Neural cell (in vitro differentiated cells): ENCODE data around the gene TSHR. TPM values are rescaled to one million over a fixed set of nuclear protein-coding genes. Genes with fewer than 3 reads are reported as not detected.

ENCODE experiments used
- H2AFZ ChIP-seq: fragments of 200-600, 300-800 bp; sonication (generic), shearing (Covaris generic); 2 replicates; pipeline ENCODE4 v1.6.0; 2014; ENCODE audit warnings: low read depth, mild to moderate bottlenecking, antibody characterized with exemption, low read length, moderate library complexity
- H3F3A ChIP-seq: fragments of 200-600 bp; shearing (Covaris generic); 2 replicates; pipeline ENCODE4 v1.6.1; 2016; ENCODE audit warnings: mild to moderate bottlenecking, moderate library complexity, mixed read lengths, antibody characterized with exemption, low read length; ENCODE audit not compliant: insufficient read depth, poor library complexity, severe bottlenecking
- H3K27ac ChIP-seq: fragments of 200-600, 300-800 bp; sonication (generic), shearing (Covaris generic); 2 replicates; pipeline ENCODE4 v1.5.1; 2014; ENCODE audit warnings: mild to moderate bottlenecking, low read length, moderate library complexity
- H3K27me3 ChIP-seq: fragments of 300-800, 200-600 bp; sonication (generic), shearing (Covaris generic); 2 replicates; pipeline ENCODE4 v1.6.0; 2014; ENCODE audit warnings: mild to moderate bottlenecking, low read depth, low read length, moderate library complexity; ENCODE audit not compliant: insufficient read depth
- H3K36me3 ChIP-seq: fragments of 300-800, 200-600 bp; sonication (generic), shearing (Covaris generic); 2 replicates; pipeline ENCODE4 v1.5.1; 2014; ENCODE audit warnings: mild to moderate bottlenecking, antibody characterized with exemption, low read length, moderate library complexity; ENCODE audit not compliant: insufficient read depth
- H3K4me2 ChIP-seq: fragments of 300-800, 200-600 bp; sonication (generic), shearing (Covaris generic); 2 replicates; pipeline ENCODE4 v1.6.0; 2014; ENCODE audit warnings: mild to moderate bottlenecking, low read length
- H3K4me3 ChIP-seq: fragments of 300-800, 200-600 bp; sonication (generic), shearing (Covaris generic); 2 replicates; pipeline ENCODE4 v1.5.1; 2014; ENCODE audit warnings: mild to moderate bottlenecking, low read length, moderate library complexity
- H3K79me2 ChIP-seq: fragments of 200-600 bp; shearing (Covaris generic); replicated peaks from 2 replicates; pipeline ENCODE4 v1.6.0; 2014; ENCODE audit warnings: mild to moderate bottlenecking, low read length, moderate library complexity; ENCODE audit not compliant: insufficient read depth
- H3K9ac ChIP-seq: fragments of 300-800, 200-600 bp; sonication (generic), shearing (Covaris generic); 2 replicates; pipeline ENCODE4 v1.6.1; 2016; ENCODE audit warnings: mild to moderate bottlenecking, low read length, mixed read lengths
- H3K9me2 ChIP-seq: fragments of 200-600 bp; shearing (Covaris generic); 2 replicates; pipeline ENCODE4 v1.6.1; 2016; ENCODE audit warnings: mild to moderate bottlenecking, low read length, mixed read lengths; ENCODE audit not compliant: insufficient read depth
- H3K9me3 ChIP-seq: fragments of 200-600, 300-800 bp; sonication (generic), shearing (Covaris generic); 2 replicates; pipeline ENCODE4 v1.6.1; 2016; ENCODE audit warnings: mild to moderate bottlenecking, mixed run types, low read length, moderate library complexity, mixed read lengths
- H4K20me1 ChIP-seq: fragments of 200-600 bp; shearing (Covaris generic); 2 replicates; pipeline ENCODE4 v1.6.1; 2016; ENCODE audit warnings: mild to moderate bottlenecking, mixed run types; ENCODE audit not compliant: insufficient read depth
- EP300 ChIP-seq: fragments of 450-650 bp; conservative IDR thresholded peaks from 2 replicates; pipeline ENCODE4 v1.6.1; 2014; ENCODE audit warnings: antibody characterized with exemption, mild to moderate bottlenecking, moderate library complexity; ENCODE audit not compliant: poor library complexity, severe bottlenecking
- EZH2 ChIP-seq: fragments of 200-600, 300-800 bp; shearing (Covaris generic), sonication (generic); IDR thresholded peaks from 2 replicates; pipeline ENCODE4 v1.6.1; 2014; ENCODE audit warnings: antibody characterized with exemption, low read length, borderline replicate concordance, mild to moderate bottlenecking; ENCODE audit not compliant: insufficient read depth, poor library complexity, severe bottlenecking
- MXI1 ChIP-seq: fragments of 450-650 bp; conservative IDR thresholded peaks from 2 replicates; pipeline ENCODE4 v1.6.1; 2014; ENCODE audit warnings: antibody characterized with exemption, mild to moderate bottlenecking; ENCODE audit not compliant: poor library complexity, severe bottlenecking
- POLR2AphosphoS5 ChIP-seq: IDR thresholded peaks from 2 replicates; pipeline ENCODE4 v1.6.1; 2012
- RAD21 ChIP-seq: fragments of 450-650 bp; conservative IDR thresholded peaks from 2 replicates; pipeline ENCODE4 v1.6.1; 2014; ENCODE audit warnings: antibody characterized with exemption, mild to moderate bottlenecking, moderate library complexity
- SMC3 ChIP-seq: fragments of 450-650 bp; conservative IDR thresholded peaks from 2 replicates; pipeline ENCODE4 v1.6.1; 2014; ENCODE audit warnings: antibody characterized with exemption, mild to moderate bottlenecking, moderate library complexity; ENCODE audit not compliant: poor library complexity
- TAF1 ChIP-seq: IDR thresholded peaks from 2 replicates; pipeline ENCODE4 v1.6.1; 2012; ENCODE audit warnings: low read depth
- polyA plus RNA-seq: library from polyadenylated mRNA; depleted of rRNA; stranded (reverse); fragments of >200 nt; gene quantifications from 2 replicates; pipeline ENCODE4 v1.2.3, GENCODE V29; 2014
- TF ChIP-seq, protein P1 (sequence below): fragments of 450-650 bp; IDR thresholded peaks from 2 replicates; pipeline ENCODE4 v1.5.1; 2014; ENCODE audit warnings: antibody characterized with exemption, mild to moderate bottlenecking, moderate library complexity; ENCODE audit not compliant: poor library complexity, severe bottlenecking
- TF ChIP-seq, protein P2 (sequence below): IDR thresholded peaks from 2 replicates; pipeline ENCODE4 v1.6.1; 2012; ENCODE audit warnings: borderline replicate concordance

Gene TSHR
- polyA plus RNA-seq, 1 donor from 2014 or later, result not detected

DNA sequence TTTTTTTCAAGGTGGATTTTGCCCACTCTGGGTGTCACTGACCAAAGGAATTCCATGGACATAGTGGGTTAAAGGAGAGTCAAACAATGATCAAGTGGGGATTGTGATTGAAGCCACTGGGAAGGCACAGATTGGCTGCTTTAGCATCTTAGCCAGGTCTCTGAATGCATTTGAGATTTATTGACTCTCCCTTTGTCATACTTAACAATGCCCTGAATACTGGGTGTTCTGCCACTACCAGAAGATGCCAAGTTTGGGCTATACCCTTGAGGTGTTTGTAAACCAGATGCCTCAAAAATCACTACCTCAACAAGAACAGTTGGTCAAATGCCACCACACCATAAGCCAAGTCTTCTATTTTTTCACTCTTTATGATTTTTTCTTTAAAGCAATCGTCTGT lies 150.5 kb downstream of the TSHR start:
- no peaks in the 10 kb centered on the region for H3K9me2 ChIP-seq
- no peak overlapping the region for H3K4me3 ChIP-seq
- H3K9ac ChIP-seq, result no peak overlapping the region
- H3K27ac ChIP-seq, result no peak overlapping the region
- H2AFZ ChIP-seq, result no peak overlapping the region
- H4K20me1 ChIP-seq, result no peaks in the 10 kb centered on the region
- no peaks in the 10 kb centered on the region for H3K27me3 ChIP-seq
- no peak overlapping the region for H3K4me2 ChIP-seq
- TF ChIP-seq EZH2 (no peak), SMC3 (no peak), RAD21 (no peak), POLR2AphosphoS5 (no peak), EP300 (no peak), TAF1 (no peak), MXI1 (no peak)
- TF ChIP-seq, protein P1, sequence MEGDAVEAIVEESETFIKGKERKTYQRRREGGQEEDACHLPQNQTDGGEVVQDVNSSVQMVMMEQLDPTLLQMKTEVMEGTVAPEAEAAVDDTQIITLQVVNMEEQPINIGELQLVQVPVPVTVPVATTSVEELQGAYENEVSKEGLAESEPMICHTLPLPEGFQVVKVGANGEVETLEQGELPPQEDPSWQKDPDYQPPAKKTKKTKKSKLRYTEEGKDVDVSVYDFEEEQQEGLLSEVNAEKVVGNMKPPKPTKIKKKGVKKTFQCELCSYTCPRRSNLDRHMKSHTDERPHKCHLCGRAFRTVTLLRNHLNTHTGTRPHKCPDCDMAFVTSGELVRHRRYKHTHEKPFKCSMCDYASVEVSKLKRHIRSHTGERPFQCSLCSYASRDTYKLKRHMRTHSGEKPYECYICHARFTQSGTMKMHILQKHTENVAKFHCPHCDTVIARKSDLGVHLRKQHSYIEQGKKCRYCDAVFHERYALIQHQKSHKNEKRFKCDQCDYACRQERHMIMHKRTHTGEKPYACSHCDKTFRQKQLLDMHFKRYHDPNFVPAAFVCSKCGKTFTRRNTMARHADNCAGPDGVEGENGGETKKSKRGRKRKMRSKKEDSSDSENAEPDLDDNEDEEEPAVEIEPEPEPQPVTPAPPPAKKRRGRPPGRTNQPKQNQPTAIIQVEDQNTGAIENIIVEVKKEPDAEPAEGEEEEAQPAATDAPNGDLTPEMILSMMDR, result no peak
- TF ChIP-seq, protein P2, sequence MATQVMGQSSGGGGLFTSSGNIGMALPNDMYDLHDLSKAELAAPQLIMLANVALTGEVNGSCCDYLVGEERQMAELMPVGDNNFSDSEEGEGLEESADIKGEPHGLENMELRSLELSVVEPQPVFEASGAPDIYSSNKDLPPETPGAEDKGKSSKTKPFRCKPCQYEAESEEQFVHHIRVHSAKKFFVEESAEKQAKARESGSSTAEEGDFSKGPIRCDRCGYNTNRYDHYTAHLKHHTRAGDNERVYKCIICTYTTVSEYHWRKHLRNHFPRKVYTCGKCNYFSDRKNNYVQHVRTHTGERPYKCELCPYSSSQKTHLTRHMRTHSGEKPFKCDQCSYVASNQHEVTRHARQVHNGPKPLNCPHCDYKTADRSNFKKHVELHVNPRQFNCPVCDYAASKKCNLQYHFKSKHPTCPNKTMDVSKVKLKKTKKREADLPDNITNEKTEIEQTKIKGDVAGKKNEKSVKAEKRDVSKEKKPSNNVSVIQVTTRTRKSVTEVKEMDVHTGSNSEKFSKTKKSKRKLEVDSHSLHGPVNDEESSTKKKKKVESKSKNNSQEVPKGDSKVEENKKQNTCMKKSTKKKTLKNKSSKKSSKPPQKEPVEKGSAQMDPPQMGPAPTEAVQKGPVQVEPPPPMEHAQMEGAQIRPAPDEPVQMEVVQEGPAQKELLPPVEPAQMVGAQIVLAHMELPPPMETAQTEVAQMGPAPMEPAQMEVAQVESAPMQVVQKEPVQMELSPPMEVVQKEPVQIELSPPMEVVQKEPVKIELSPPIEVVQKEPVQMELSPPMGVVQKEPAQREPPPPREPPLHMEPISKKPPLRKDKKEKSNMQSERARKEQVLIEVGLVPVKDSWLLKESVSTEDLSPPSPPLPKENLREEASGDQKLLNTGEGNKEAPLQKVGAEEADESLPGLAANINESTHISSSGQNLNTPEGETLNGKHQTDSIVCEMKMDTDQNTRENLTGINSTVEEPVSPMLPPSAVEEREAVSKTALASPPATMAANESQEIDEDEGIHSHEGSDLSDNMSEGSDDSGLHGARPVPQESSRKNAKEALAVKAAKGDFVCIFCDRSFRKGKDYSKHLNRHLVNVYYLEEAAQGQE, result no peak
- no peaks in the 10 kb centered on the region for H3F3A ChIP-seq
- H3K9me3 ChIP-seq, result no peaks in the 10 kb centered on the region
- no peaks in the 10 kb centered on the region for H3K79me2 ChIP-seq
- no peaks in the 10 kb centered on the region for H3K36me3 ChIP-seq

DNA sequence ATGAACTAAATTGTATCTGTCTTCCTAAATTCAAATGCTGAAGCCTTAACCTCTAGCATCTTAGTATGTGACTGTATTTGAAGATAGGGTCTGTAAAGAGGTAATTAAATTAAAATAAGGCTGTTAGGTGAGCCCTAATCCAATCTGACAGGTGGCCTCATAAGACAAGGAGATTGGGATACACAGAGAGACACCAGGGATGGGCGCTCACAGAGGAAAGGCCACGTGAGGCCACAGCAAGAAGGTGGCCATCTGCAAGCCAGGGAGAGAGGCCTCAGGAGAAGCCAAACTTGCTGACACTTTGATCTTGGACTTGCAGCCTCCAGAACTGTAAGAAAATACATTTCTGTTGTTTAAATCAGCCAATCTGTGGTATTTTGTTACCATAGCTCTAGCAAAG lies 154.8 kb downstream of the TSHR start:
- Histone ChIP-seq H3K79me2 (no peaks in the 10 kb centered on the region), H3K4me3 (no peak overlapping the region), H3K9me3 (no peaks in the 10 kb centered on the region), H2AFZ (no peak overlapping the region), H3K4me2 (no peak overlapping the region), H3K9ac (no peak overlapping the region), H3K27me3 (no peaks in the 10 kb centered on the region), H3K36me3 (no peaks in the 10 kb centered on the region), H3K9me2 (no peaks in the 10 kb centered on the region), H3F3A (no peaks in the 10 kb centered on the region), H3K27ac (no peak overlapping the region), H4K20me1 (no peaks in the 10 kb centered on the region)
- TF ChIP-seq SMC3 (no peak), EZH2 (no peak), RAD21 (no peak), EP300 (no peak), MXI1 (no peak), TAF1 (no peak), POLR2AphosphoS5 (no peak)
- TF ChIP-seq, protein P1, result no peak
- TF ChIP-seq, protein P2, result no peak
